HL-60/S4 (cell line): ENCODE data around the gene RHBDD2.

Experiments
- in situ Hi-C: fragments of 300-500 bp; cut with MboI; formaldehyde crosslinking; loops from 2 replicates; pipeline ENCODE4 v1.14.3; 2022; ENCODE audit warnings: low sequenced_read_pairs

RHBDD2 gene

DNA sequence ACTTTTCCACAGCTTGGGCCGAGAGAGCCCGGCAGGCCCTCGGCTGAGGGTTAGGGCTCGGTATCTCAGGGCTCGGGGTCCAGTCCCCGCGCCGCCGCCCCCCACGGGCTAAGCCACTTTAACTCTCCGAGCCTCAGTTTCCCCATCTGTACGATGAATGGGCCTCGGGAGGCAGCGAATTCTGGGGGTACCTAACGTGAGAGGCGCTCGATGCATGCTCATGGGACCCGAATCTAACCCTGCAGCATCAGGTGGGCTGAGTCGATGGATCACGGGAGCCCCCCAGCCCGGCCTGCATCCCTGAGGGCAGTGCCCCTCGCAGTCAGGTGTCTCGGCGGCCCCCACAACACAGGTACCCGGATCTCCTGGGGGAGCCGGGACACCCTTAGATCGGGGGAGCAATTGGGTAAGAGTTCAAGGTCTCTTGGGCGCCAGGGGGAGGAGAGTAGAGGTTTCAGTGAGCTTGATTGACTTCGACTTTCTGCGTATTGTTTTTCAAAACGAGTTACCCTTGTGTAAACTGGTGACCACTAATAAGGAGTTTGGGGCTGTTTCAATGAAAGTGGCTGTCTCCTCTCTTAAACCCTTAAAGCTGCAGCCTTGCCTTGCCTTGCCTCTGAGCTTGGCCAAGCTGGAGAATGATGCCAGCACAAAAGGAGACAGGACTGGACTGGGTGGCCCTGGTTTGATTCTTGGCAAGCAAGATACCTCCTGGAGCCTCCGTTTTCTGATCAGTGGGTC lies 36.8 kb downstream of the RHBDD2 start:
- in situ Hi-C loops: no loop called here

GRCh38 chr7:75916259-75916658 lies 37.4 kb downstream of the RHBDD2 start:
- in situ Hi-C loops: no loop called here

DNA sequence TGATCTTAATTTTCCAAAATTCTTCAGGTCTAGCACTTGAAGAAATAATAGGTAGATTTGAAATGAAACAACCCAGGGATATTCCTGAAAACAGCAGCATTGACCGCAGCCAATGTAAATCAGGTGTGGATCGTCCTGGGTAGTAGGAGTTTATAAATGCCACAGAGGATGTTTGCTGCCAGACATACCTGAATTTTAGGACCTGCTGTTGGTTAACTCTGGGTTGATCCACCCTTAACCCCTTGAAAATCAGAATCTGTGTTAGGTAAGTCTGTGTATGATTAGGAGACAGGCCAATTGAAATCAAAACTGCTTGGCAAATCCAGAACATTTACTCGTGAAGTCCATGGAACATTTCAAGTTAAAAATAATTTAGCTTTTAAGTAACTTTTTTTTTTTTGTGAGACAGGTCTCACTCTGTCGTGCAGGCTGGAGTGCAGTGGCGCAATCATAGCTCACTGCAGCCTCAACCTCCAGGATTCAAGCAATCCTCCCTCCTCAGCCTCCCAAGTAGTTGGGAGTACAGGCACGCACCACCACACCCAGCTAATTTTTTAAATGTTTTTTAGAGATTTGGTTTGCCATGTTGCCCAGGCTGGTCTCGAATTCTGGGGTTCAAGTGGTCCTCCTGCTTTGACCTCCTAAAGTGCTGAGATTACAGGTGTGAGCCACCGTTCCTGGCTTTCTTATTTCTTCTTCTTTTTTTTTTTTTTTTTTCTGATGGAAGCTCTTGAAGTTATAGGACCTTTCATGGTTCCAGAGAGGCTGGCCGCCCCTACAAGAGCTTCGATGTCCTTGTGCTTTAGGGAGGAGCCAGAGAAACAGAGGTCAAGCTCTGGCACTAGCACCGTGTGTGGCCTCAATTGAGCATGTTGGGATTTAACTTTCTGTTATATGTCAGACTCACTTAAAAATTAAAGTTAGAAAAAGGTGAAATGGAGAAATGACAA lies 38.1 kb downstream of the RHBDD2 start:
- in situ Hi-C loops: no loop called here

DNA sequence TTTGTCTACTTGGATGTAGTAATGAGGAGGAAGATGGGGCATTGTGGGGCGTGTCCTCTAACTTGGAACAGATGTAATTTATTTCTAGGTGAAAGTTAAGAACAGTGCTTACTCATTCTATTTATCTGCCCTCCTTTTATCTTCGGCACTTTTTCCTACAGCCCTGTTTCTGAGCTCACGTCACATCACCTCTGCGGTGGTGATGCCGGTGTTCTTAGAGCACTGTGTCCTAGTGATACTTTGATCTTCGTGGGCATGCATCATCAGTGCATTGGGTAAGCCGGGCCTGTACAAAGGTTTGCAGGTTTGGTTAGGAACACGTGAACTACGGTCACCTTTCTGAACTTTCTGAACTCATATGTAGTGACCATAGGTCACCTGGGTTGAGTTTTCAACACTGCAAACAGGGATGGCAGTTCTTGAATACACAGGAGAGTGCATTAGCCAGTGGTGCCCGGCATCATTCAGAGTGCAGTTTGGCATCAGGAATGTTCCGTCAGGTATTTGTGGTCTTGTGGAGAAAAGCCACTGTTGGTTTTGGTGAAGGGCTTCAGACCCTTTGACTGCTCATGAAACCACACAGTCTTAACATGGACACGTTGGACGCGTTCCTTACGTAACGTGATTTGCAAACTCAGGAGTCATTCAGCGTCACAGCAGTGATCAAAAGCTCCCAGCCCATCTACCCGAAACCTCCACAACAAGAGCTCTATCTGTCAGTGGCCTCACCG lies 41.8 kb downstream of the RHBDD2 start:
- in situ Hi-C loops: no loop called here

DNA sequence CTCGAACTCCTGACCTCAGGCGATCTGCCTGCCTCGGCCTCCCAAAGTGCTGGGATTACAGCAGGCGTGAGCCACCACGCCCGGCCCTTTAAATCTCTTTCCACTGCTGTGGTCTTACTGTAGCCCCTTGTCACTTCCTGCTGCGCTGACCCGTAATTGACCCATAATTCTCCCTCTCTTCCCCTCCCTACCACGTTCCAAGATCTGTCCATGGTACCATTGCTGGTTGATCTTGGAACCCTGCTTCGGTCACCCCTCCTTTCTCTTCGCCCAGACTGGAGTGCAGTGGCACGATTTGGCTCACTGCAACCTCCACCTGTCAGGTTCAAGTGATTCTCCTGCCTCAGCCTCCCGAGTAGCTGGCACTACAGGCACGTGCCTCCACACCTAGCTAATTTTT lies 42.6 kb downstream of the RHBDD2 start:
- in situ Hi-C loops: no loop called here

- in situ Hi-C loops: no loop called here
Measured at GRCh38 chr7:75922966-75923603, 44.3 kb downstream of the RHBDD2 start.

GRCh38 chr7:75924256-75924655 lies 45.4 kb downstream of the RHBDD2 start:
- in situ Hi-C loops: no loop called here

- in situ Hi-C loops: no loop called here
Measured at GRCh38 chr7:75924889-75925288, 46.1 kb downstream of the RHBDD2 start.

- in situ Hi-C loops: no loop called here
Measured at GRCh38 chr7:75925717-75926435, 47.0 kb downstream of the RHBDD2 start.

GRCh38 chr7:75928568-75928914 lies 49.7 kb downstream of the RHBDD2 start:
- in situ Hi-C loops: no loop called here

GRCh38 chr7:75931680-75932079 lies 52.8 kb downstream of the RHBDD2 start:
- in situ Hi-C loops: no loop called here

- in situ Hi-C loops: no loop called here
Measured at GRCh38 chr7:75937958-75938786, 59.3 kb downstream of the RHBDD2 start.
